WTC11 (cell line): Measurements from ENCODE around the gene KRTAP4-9. TPM values are rescaled to one million over a fixed set of nuclear protein-coding genes. Genes with fewer than 3 reads are reported as not detected.
"Not testable (repeated sequence)": the region's sequence is repeated elsewhere in the genome, so short reads cannot be mapped to it uniquely, and the experiment has no call there.

ENCODE experiments used
- ATAC-seq: fragments of 200-7000 bp; cut with Tn5 transposase; 2 replicates; pipeline ENCODE4 v1.10.0; 2021; ENCODE audit warnings: mild to moderate bottlenecking, moderate library complexity
- CTCF ChIA-PET: fragments of 300-600 bp; sonication (Branson Sonifier 250); formaldehyde crosslinking; loops from one replicate; lab custom pipeline; 2021; ENCODE audit warnings: antibody characterized with exemption; lab: Charles Lee
- POLR2A ChIA-PET: fragments of 350-600 bp; sonication (Branson Sonifier 250); formaldehyde crosslinking; loops from one replicate; lab custom pipeline; 2021; ENCODE audit warnings: antibody characterized with exemption; lab: Charles Lee
- DNase-seq: peaks from one replicate; pipeline ENCODE4 v3.0.0; 2021; ENCODE audit warnings: low spot score
- H3K27ac Mint-ChIP-seq: 2 replicates; pipeline ENCODE4 v1.8.0; 2021; ENCODE audit warnings: mixed read lengths
- H3K27me3 Mint-ChIP-seq: 2 replicates; pipeline ENCODE4 v1.8.0; 2021; ENCODE audit warnings: low read depth, mild to moderate bottlenecking, moderate library complexity, mixed read lengths
- H3K36me3 Mint-ChIP-seq: 2 replicates; pipeline ENCODE4 v1.8.0; 2021; ENCODE audit warnings: mixed read lengths
- H3K4me1 Mint-ChIP-seq: 2 replicates; pipeline ENCODE4 v1.8.0; 2022; ENCODE audit warnings: mixed read lengths
- H3K4me3 Mint-ChIP-seq: 2 replicates; pipeline ENCODE4 v1.8.0; 2021; ENCODE audit warnings: mild to moderate bottlenecking, moderate library complexity, mixed read lengths
- H3K9me3 Mint-ChIP-seq: 2 replicates; pipeline ENCODE4 v1.8.0; 2021; ENCODE audit warnings: mixed read lengths
- ATF3 ChIP-seq: sonication (generic); formaldehyde crosslinking; conservative IDR thresholded peaks from 2 replicates; pipeline ENCODE4 v1.8.1; 2022; ENCODE audit warnings: mild to moderate bottlenecking, missing genetic modification reagents
- GTF2I ChIP-seq: fragments of 250-450 bp; sonication (Bioruptor Pico); conservative IDR thresholded peaks from 2 replicates; pipeline ENCODE4 v1.4.0; 2021; ENCODE audit warnings: mild to moderate bottlenecking
- JUN ChIP-seq: sonication (generic); formaldehyde crosslinking; IDR thresholded peaks from 2 replicates; pipeline ENCODE4 v1.8.0; 2023; ENCODE audit warnings: mild to moderate bottlenecking, missing genetic modification reagents
- MLX ChIP-seq: sonication (generic); formaldehyde crosslinking; IDR thresholded peaks from 2 replicates; pipeline ENCODE4 v1.8.1; 2023; ENCODE audit warnings: mild to moderate bottlenecking, missing genetic modification reagents, moderate library complexity
- NFATC4 ChIP-seq: fragments of 250-450 bp; sonication (Bioruptor Pico); IDR thresholded peaks from 2 replicates; pipeline ENCODE4 v1.9.0; 2021; ENCODE audit warnings: mild to moderate bottlenecking
- NFYB ChIP-seq: sonication (generic); formaldehyde crosslinking; conservative IDR thresholded peaks from 2 replicates; pipeline ENCODE4 v1.8.0; 2022; ENCODE audit warnings: low read depth, missing genetic modification reagents
- PRRX2 ChIP-seq: fragments of 250-450 bp; sonication (Bioruptor Pico); IDR thresholded peaks from 2 replicates; pipeline ENCODE4 v1.8.0; 2021; ENCODE audit warnings: mild to moderate bottlenecking
- RELA ChIP-seq: sonication (generic); formaldehyde crosslinking; IDR thresholded peaks from 2 replicates; pipeline ENCODE4 v1.8.1; 2022; ENCODE audit warnings: missing genetic modification reagents, mild to moderate bottlenecking, borderline replicate concordance
- RORB ChIP-seq: fragments of 250-450 bp; sonication (Bioruptor Pico); IDR thresholded peaks from 2 replicates; pipeline ENCODE4 v1.9.0; 2021; ENCODE audit warnings: mild to moderate bottlenecking
- SMAD4 ChIP-seq: sonication (generic); formaldehyde crosslinking; IDR thresholded peaks from 2 replicates; pipeline ENCODE4 v1.8.0; 2022; ENCODE audit warnings: mild to moderate bottlenecking, missing genetic modification reagents
- TCF7 ChIP-seq: sonication (generic); formaldehyde crosslinking; IDR thresholded peaks from 2 replicates; pipeline ENCODE4 v1.8.0; 2022; ENCODE audit warnings: mild to moderate bottlenecking, low read depth, missing genetic modification reagents, moderate library complexity
- TEAD1 ChIP-seq: sonication (generic); formaldehyde crosslinking; IDR thresholded peaks from 2 replicates; pipeline ENCODE4 v1.8.0; 2022; ENCODE audit warnings: mild to moderate bottlenecking, missing genetic modification reagents
- TP53 ChIP-seq: sonication (generic); formaldehyde crosslinking; IDR thresholded peaks from 2 replicates; pipeline ENCODE4 v1.8.1; 2023; ENCODE audit warnings: mild to moderate bottlenecking, missing genetic modification reagents
- ZBTB21 ChIP-seq: sonication (generic); formaldehyde crosslinking; IDR thresholded peaks from 2 replicates; pipeline ENCODE4 v1.8.1; 2023; ENCODE audit warnings: mild to moderate bottlenecking, missing genetic modification reagents, borderline replicate concordance
- ZNF281 ChIP-seq: sonication (generic); formaldehyde crosslinking; IDR thresholded peaks from 2 replicates; pipeline ENCODE4 v1.8.0; 2023; ENCODE audit warnings: mild to moderate bottlenecking, missing genetic modification reagents
- ZNF396 ChIP-seq: fragments of 250-450 bp; sonication (Bioruptor Pico); IDR thresholded peaks from 2 replicates; pipeline ENCODE4 v1.8.0; 2021; ENCODE audit warnings: mild to moderate bottlenecking, moderate library complexity, borderline replicate concordance
- ZNF423 ChIP-seq: fragments of 250-450 bp; sonication (Bioruptor Pico); IDR thresholded peaks from 2 replicates; pipeline ENCODE4 v2.1.2; 2022; ENCODE audit warnings: mild to moderate bottlenecking, moderate library complexity
- ZNF425 ChIP-seq: fragments of 250-450 bp; sonication (Bioruptor Pico); conservative IDR thresholded peaks from 2 replicates; pipeline ENCODE4 v1.9.0; 2021; ENCODE audit warnings: mild to moderate bottlenecking
- total RNA-seq: library from RNA; stranded (reverse); gene quantifications from 3 replicates; pipeline ENCODE4 v1.2.3, GENCODE V29; 2021
- TF ChIP-seq, protein P1 (sequence below): sonication (generic); formaldehyde crosslinking; IDR thresholded peaks from 2 replicates; pipeline ENCODE4 v1.8.0; 2022; ENCODE audit warnings: mild to moderate bottlenecking, missing genetic modification reagents

Gene KRTAP4-9
- total RNA-seq, 1 experiment from 2014 or later = not detected

GRCh38 chr17:41121742-41122141, 16.6 kb downstream of the KRTAP4-9 start:
- Mint-ChIP-seq H3K36me3 (peaks cover 5% of the 10 kb centered on the region), H3K9me3 (peaks cover 29% of the 10 kb centered on the region), H3K27ac (no peak overlapping the region), H3K27me3 (peaks cover 4% of the 10 kb centered on the region; the same call in 1 of the 2 replicates), H3K4me1 (peaks cover 20% of the 10 kb centered on the region), H3K4me3 (no peak overlapping the region)
- POLR2A ChIA-PET = no interaction called here
- no peak for ATAC-seq
- no peak for DNase-seq
- TF ChIP-seq TEAD1 (CRISPR knock-in tag) (no peak), ZNF425 (CRISPR knock-in tag) (no peak), JUN (CRISPR knock-in tag) (no peak), ATF3 (CRISPR knock-in tag) (no peak), RELA (CRISPR knock-in tag) (no peak), ZNF423 (no peak), TP53 (CRISPR knock-in tag) (no peak), GTF2I (CRISPR knock-in tag) (no peak), ZNF281 (CRISPR knock-in tag) (no peak), PRRX2 (CRISPR knock-in tag) (no peak), ZNF396 (CRISPR knock-in tag) (no peak), NFYB (no peak), SMAD4 (CRISPR knock-in tag) (no peak), TCF7 (no peak), NFATC4 (CRISPR knock-in tag) (no peak), ZBTB21 (CRISPR knock-in tag) (no peak), RORB (CRISPR knock-in tag) (no peak), MLX (CRISPR knock-in tag) (no peak)
- TF ChIP-seq, protein P1, sequence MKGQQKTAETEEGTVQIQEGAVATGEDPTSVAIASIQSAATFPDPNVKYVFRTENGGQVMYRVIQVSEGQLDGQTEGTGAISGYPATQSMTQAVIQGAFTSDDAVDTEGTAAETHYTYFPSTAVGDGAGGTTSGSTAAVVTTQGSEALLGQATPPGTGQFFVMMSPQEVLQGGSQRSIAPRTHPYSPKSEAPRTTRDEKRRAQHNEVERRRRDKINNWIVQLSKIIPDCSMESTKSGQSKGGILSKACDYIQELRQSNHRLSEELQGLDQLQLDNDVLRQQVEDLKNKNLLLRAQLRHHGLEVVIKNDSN (CRISPR knock-in tag) = no peak
- CTCF ChIA-PET = no interaction called here

GRCh38 chr17:41123292-41123990, 18.3 kb downstream of the KRTAP4-9 start:
- Mint-ChIP-seq H3K4me1 (peaks cover 14% of the 10 kb centered on the region), H3K27ac (0 out of 2 replicates have a peak overlapping the region, but pooled peaks have one; percentile 15), H3K9me3 (peaks cover 29% of the 10 kb centered on the region)
- CTCF ChIA-PET, H3K36me3 Mint-ChIP-seq, H3K27me3 Mint-ChIP-seq, H3K4me3 Mint-ChIP-seq, ATAC-seq, DNase-seq, POLR2A ChIA-PET: not testable (repeated sequence)
